ENCODE measurements around the gene DOCK10. TPM values are rescaled to one million over a fixed set of nuclear protein-coding genes. Genes with fewer than 3 reads are reported as not detected.
A peak's percentile ranks its signal among the peaks of the same experiment; 100 is the strongest.

The DOCK10 gene
- total and polyA plus RNA-seq, 2 donors (not counting 1 experiment from before 2014, with no cell fraction given), result 49.5 to 139 TPM

- Histone ChIP-seq H3K79me2 (ENCODE audit: control insufficient read depth, insufficient read depth, low read length) (peaks cover 73% of the 10 kb centered on the region), H4K20me1 (ENCODE audit: control insufficient read depth, insufficient read depth, low read length, poor library complexity, severe bottlenecking) (peaks cover 5% of the 10 kb centered on the region), H3K4me1 (ENCODE audit: control insufficient read depth in 2 of 2, insufficient read depth in 2 of 2, low read length in 2 of 2) (no peaks in the 10 kb centered on the region), H3K4me2 (replicated peaks; ENCODE audit: low read depth, low read length, poor library complexity, severe bottlenecking) (no peak overlapping the region), H3K27me3 (replicated peaks in 1 of 4; ENCODE audit: control extremely low read depth in 1 of 4, control insufficient read depth in 3 of 4, insufficient read depth in 4 of 4, low read length in 3 of 4) (no peaks in the 10 kb centered on the region), H3K9ac (ENCODE audit: low read length) (no peak overlapping the region), H3K36me3 (replicated peaks in 1 of 2; ENCODE audit: control extremely low read depth in 1 of 2, control insufficient read depth in 1 of 2, extremely low read depth in 1 of 2, insufficient read depth in 2 of 2, low read length in 1 of 2) (peaks cover 3 to 15% of the 10 kb centered on the region in 2 experiments), H3K27ac (ENCODE audit: low read length in 2 of 2) (no peak overlapping the region), H3K4me3 (ENCODE audit: control extremely low read depth in 1 of 5, extremely low read depth in 1 of 5, insufficient read depth in 1 of 5, low read depth in 2 of 5, low read length in 4 of 5) (no peak overlapping the region), H2AFZ (ENCODE audit: insufficient read depth, low read depth, low read length, poor library complexity, severe bottlenecking) (no peak overlapping the region), H3K9me3 (ENCODE audit: control extremely low read depth in 1 of 3, control insufficient read depth in 2 of 3, insufficient read depth in 1 of 3, low read length in 2 of 3) (no peaks in the 10 kb centered on the region)
- intact Hi-C loops (cut with micrococcal nuclease), result no loop called here
- Mint-ChIP-seq H3K9me3 (ENCODE audit: insufficient read depth) (no peaks in the 10 kb centered on the region), H3K27ac (peak overlapping the region; percentile 15), H3K4me3 (no peak overlapping the region), H3K4me1 (peaks cover 9% of the 10 kb centered on the region), H3K27me3 (no peaks in the 10 kb centered on the region)
- ChIA-PET CTCF (interaction anchor here (1.4 kb wide), 1 partner anchor 19 kb away, joined by 3 read pairs; no protein-coding TSS in a partner anchor), POLR2A (no interaction called here)
- ATAC-seq (ENCODE audit: low read depth) (no peak), DNase-seq (no peak)
- WGBS (ENCODE audit: insufficient coverage), result 100% methylated on average over 1 of the region's 4 CpGs
- no peak for TF ChIP-seq CTCF (IDR thresholded peaks at IDR 0.05)
- no peak for TF ChIP-seq EZH2 (IDR thresholded peaks at IDR 0.05; ENCODE audit: borderline replicate concordance, insufficient read depth, low read depth, low read length, poor library complexity, severe bottlenecking)
Measured at GRCh38 chr2:224901121-224901676, 141.1 kb downstream of the DOCK10 start.

GRCh38 chr2:224895377-224895776 lies 146.9 kb downstream of the DOCK10 start:
- peaks cover 0 to 29% of the 10 kb centered on the region in 2 experiments for H3K36me3 ChIP-seq (replicated peaks in 1 of 2; ENCODE audit: control extremely low read depth in 1 of 2, control insufficient read depth in 1 of 2, extremely low read depth in 1 of 2, insufficient read depth in 2 of 2, low read length in 1 of 2)
- peak overlapping the region; percentile 54 for H3K4me2 ChIP-seq (replicated peaks; ENCODE audit: low read depth, low read length, poor library complexity, severe bottlenecking)
- H3K9ac ChIP-seq (ENCODE audit: low read length), result no peak overlapping the region
- no peak overlapping the region for H3K4me3 ChIP-seq (ENCODE audit: control extremely low read depth in 1 of 5, extremely low read depth in 1 of 5, insufficient read depth in 1 of 5, low read depth in 2 of 5, low read length in 4 of 5)
- ChIA-PET POLR2A (no interaction called here), CTCF (interaction anchor here (1.3 to 3.3 kb wide), 3 partner anchors 32 to 115 kb away, joined by 3 to 17 read pairs (median 4); no protein-coding TSS in a partner anchor)
- ATAC-seq (ENCODE audit: low read depth) (no peak), DNase-seq (peak; percentile 43)
- H2AFZ ChIP-seq (ENCODE audit: insufficient read depth, low read depth, low read length, poor library complexity, severe bottlenecking), result no peak overlapping the region
- peak overlapping the region; percentile 74 to 86 for H3K27ac ChIP-seq (ENCODE audit: low read length in 2 of 2)
- H3K27me3 ChIP-seq (replicated peaks in 1 of 4; ENCODE audit: control extremely low read depth in 1 of 4, control insufficient read depth in 3 of 4, insufficient read depth in 4 of 4, low read length in 3 of 4), result no peaks in the 10 kb centered on the region
- peaks cover 48% of the 10 kb centered on the region for H3K4me1 Mint-ChIP-seq
- peaks cover 25 to 26% of the 10 kb centered on the region in 2 donors for H3K4me1 ChIP-seq (ENCODE audit: control insufficient read depth in 2 of 2, insufficient read depth in 2 of 2, low read length in 2 of 2)
- TF ChIP-seq CTCF (IDR thresholded peaks at IDR 0.05) (no peak), EZH2 (IDR thresholded peaks at IDR 0.05; ENCODE audit: borderline replicate concordance, insufficient read depth, low read depth, low read length, poor library complexity, severe bottlenecking) (no peak)
- peak overlapping the region; percentile 77 for H3K4me3 Mint-ChIP-seq
- no peaks in the 10 kb centered on the region for H3K9me3 ChIP-seq (ENCODE audit: control extremely low read depth in 1 of 3, control insufficient read depth in 2 of 3, insufficient read depth in 1 of 3, low read length in 2 of 3)
- no CpG with 5 or more reads among the region's 1 CpG for WGBS (ENCODE audit: insufficient coverage)
- intact Hi-C loops (cut with micrococcal nuclease), result loop anchor here (2.0 kb wide), 1 partner anchor 27 kb away; no protein-coding TSS in a partner anchor
- no peaks in the 10 kb centered on the region for H3K27me3 Mint-ChIP-seq
- H3K27ac Mint-ChIP-seq, result peak overlapping the region; percentile 93
- H4K20me1 ChIP-seq (ENCODE audit: control insufficient read depth, insufficient read depth, low read length, poor library complexity, severe bottlenecking), result no peaks in the 10 kb centered on the region
- H3K9me3 Mint-ChIP-seq (ENCODE audit: insufficient read depth), result no peaks in the 10 kb centered on the region
- H3K79me2 ChIP-seq (ENCODE audit: control insufficient read depth, insufficient read depth, low read length), result peaks cover 56% of the 10 kb centered on the region
